ENCODE results near the gene PCA3. TPM values are rescaled to one million over a fixed set of nuclear protein-coding genes. Genes with fewer than 3 reads are reported as not detected.

PCA3 gene
- polyA plus RNA-seq, 2 of the 4 experiments (the other 2 are of a cell fraction), result not detected

DNA sequence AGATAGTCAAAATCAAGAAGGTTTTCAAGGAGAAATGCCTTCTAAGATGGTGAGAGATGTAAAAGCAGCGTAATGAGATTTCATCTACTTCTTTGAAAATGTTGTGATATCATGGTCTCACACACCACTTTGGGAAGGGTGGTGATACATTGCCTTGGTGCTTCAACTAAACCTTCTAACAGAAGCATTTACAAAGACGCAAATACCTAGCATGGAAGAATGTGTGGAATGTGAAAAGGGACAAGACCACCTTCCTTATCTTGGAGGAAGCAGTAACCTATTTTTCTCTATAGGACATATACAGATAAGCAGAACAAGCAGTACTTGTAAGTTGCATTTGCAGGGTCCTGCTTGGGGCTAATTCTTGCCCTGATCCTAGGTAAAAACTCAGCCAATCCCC lies 38.8 kb downstream of the PCA3 start:
- ATAC-seq (no peak), FAIRE-seq (no peak), DNase-seq (ENCODE audit: low read depth in 1 of 2, low spot score in 1 of 2) (no peak)
- Histone ChIP-seq H3K27ac (no peak overlapping the region), H3K4me1 (no peaks in the 10 kb centered on the region), H3K4me3 (no peak overlapping the region), H3K9me3 (no peaks in the 10 kb centered on the region; the same call in 2 of the 3 replicates), H3K4me2 (no peak overlapping the region)
- no peak for TF ChIP-seq CHD2 (IDR thresholded peaks at IDR 0.05; ENCODE audit: low read length, partially characterized antibody)
- no peak for TF ChIP-seq FOSL2 (IDR thresholded peaks at IDR 0.05)
- no peak for TF ChIP-seq FOSL2 (CRISPR knock-in tag; IDR thresholded peaks at IDR 0.05)
- TF ChIP-seq, protein P1, sequence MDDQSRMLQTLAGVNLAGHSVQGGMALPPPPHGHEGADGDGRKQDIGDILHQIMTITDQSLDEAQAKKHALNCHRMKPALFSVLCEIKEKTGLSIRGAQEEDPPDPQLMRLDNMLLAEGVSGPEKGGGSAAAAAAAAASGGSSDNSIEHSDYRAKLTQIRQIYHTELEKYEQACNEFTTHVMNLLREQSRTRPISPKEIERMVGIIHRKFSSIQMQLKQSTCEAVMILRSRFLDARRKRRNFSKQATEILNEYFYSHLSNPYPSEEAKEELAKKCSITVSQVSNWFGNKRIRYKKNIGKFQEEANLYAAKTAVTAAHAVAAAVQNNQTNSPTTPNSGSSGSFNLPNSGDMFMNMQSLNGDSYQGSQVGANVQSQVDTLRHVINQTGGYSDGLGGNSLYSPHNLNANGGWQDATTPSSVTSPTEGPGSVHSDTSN (IDR thresholded peaks at IDR 0.05), result no peak
- TF ChIP-seq, protein P2, sequence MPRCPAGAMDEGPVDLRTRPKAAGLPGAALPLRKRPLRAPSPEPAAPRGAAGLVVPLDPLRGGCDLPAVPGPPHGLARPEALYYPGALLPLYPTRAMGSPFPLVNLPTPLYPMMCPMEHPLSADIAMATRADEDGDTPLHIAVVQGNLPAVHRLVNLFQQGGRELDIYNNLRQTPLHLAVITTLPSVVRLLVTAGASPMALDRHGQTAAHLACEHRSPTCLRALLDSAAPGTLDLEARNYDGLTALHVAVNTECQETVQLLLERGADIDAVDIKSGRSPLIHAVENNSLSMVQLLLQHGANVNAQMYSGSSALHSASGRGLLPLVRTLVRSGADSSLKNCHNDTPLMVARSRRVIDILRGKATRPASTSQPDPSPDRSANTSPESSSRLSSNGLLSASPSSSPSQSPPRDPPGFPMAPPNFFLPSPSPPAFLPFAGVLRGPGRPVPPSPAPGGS (IDR thresholded peaks at IDR 0.05), result no peak
- no peak for TF ChIP-seq MYC (IDR thresholded peaks at IDR 0.05; ENCODE audit: borderline replicate concordance, low read length)
- no peak for TF ChIP-seq ZFP36 (IDR thresholded peaks at IDR 0.05; ENCODE audit: borderline replicate concordance, partially characterized antibody)
- TF ChIP-seq, protein P3, sequence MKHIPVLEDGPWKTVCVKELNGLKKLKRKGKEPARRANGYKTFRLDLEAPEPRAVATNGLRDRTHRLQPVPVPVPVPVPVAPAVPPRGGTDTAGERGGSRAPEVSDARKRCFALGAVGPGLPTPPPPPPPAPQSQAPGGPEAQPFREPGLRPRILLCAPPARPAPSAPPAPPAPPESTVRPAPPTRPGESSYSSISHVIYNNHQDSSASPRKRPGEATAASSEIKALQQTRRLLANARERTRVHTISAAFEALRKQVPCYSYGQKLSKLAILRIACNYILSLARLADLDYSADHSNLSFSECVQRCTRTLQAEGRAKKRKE (CRISPR knock-in tag; IDR thresholded peaks at IDR 0.05; ENCODE audit: low read depth), result no peak
- no peak for TF ChIP-seq HOXB13 (CRISPR knock-in tag; IDR thresholded peaks at IDR 0.05; ENCODE audit: low read depth)
- TF ChIP-seq ZNF302 (CRISPR knock-in tag; IDR thresholded peaks at IDR 0.05), result no peak
- no peak for TF ChIP-seq KDM1A (IDR thresholded peaks at IDR 0.05; ENCODE audit: low read depth)
- CTCF ChIA-PET, result interaction anchor here (12.7 kb wide), 1 partner anchor 190 kb away, joined by 309 read pairs; no protein-coding TSS in a partner anchor
- WGBS (ENCODE audit: missing lambda C conversion rate), result 18% methylated on average over 2 of the region's 2 CpGs
- POLR2A ChIA-PET, result no interaction called here

DNA sequence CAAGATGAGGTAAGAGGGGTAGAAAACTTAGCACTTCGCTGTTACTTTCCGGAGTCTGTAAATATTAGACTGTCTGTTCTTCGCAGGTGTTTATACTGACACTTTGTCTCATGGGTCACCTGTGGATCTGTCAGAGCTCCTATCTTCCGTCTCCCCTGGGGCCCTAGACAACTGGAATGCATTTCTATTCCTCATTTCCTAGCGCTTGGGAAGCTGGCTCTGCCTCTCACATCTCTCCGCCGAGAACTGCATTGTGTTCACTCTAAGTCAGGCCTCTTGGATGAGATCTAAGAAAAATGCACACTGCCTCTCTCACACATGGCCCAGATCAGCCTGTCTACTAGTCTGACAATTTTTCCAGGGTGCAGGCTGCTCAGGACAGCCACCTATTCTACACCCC lies 39.5 kb downstream of the PCA3 start:
- WGBS (ENCODE audit: missing lambda C conversion rate), result 66% methylated on average over 7 of the region's 7 CpGs
- Histone ChIP-seq H3K4me3 (no peak overlapping the region), H3K4me1 (no peaks in the 10 kb centered on the region), H3K4me2 (no peak overlapping the region), H3K27ac (no peak overlapping the region), H3K9me3 (no peaks in the 10 kb centered on the region; the same call in 2 of the 3 replicates)
- POLR2A ChIA-PET, result no interaction called here
- FAIRE-seq (no peak), ATAC-seq (no peak; a peak in 1 of 6 replicates), DNase-seq (ENCODE audit: low read depth in 1 of 2, low spot score in 1 of 2) (no peak)
- TF ChIP-seq CEBPB (IDR thresholded peaks at IDR 0.05) (no peak), CHD4 (IDR thresholded peaks at IDR 0.05; ENCODE audit: borderline replicate concordance) (no peak), EHMT2 (IDR thresholded peaks at IDR 0.05; ENCODE audit: low read depth) (no peak), RCOR1 (IDR thresholded peaks at IDR 0.05; ENCODE audit: low read depth, low read length) (no peak), NPAS2 (CRISPR knock-in tag; IDR thresholded peaks at IDR 0.05; ENCODE audit: borderline replicate concordance) (no peak), POLR2AphosphoS2 (conservative IDR thresholded peaks at IDR 0.05; ENCODE audit: low read length) (no peak), NFE2L2 (conservative IDR thresholded peaks at IDR 0.05; ENCODE audit: low read length) (no peak), KDM1A (IDR thresholded peaks at IDR 0.05; ENCODE audit: low read depth) (no peak), HDAC2 (IDR thresholded peaks at IDR 0.05) (no peak), GATA3 (IDR thresholded peaks at IDR 0.05; ENCODE audit: borderline replicate concordance) (no peak), HOXB13 (CRISPR knock-in tag; IDR thresholded peaks at IDR 0.05; ENCODE audit: low read depth) (no peak), RAD21 (conservative IDR thresholded peaks at IDR 0.05 in 1 of 2, IDR thresholded peaks at IDR 0.05 in 1 of 2) (no peak), HEYL (CRISPR knock-in tag; IDR thresholded peaks at IDR 0.05) (no peak)
- TF ChIP-seq, protein P4, sequence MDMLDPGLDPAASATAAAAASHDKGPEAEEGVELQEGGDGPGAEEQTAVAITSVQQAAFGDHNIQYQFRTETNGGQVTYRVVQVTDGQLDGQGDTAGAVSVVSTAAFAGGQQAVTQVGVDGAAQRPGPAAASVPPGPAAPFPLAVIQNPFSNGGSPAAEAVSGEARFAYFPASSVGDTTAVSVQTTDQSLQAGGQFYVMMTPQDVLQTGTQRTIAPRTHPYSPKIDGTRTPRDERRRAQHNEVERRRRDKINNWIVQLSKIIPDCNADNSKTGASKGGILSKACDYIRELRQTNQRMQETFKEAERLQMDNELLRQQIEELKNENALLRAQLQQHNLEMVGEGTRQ (IDR thresholded peaks at IDR 0.05), result no peak
- TF ChIP-seq, protein P1 (IDR thresholded peaks at IDR 0.05), result no peak
- TF ChIP-seq, protein P5, sequence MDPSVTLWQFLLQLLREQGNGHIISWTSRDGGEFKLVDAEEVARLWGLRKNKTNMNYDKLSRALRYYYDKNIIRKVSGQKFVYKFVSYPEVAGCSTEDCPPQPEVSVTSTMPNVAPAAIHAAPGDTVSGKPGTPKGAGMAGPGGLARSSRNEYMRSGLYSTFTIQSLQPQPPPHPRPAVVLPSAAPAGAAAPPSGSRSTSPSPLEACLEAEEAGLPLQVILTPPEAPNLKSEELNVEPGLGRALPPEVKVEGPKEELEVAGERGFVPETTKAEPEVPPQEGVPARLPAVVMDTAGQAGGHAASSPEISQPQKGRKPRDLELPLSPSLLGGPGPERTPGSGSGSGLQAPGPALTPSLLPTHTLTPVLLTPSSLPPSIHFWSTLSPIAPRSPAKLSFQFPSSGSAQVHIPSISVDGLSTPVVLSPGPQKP (IDR thresholded peaks at IDR 0.05; ENCODE audit: low read depth, low read length), result no peak
- TF ChIP-seq, protein P3 (CRISPR knock-in tag; IDR thresholded peaks at IDR 0.05; ENCODE audit: low read depth), result no peak
- CTCF ChIA-PET, result interaction anchor here (0.8 to 12.7 kb wide), 2 partner anchors 109 to 189 kb away, joined by 3 to 309 read pairs; no protein-coding TSS in a partner anchor
